GM11168 (cell line): ENCODE data around the gene NUCB2.
"Not testable (repeated sequence)": the region's sequence is repeated elsewhere in the genome, so short reads cannot be mapped to it uniquely, and the experiment has no call there.

ENCODE experiments used
- in situ Hi-C: fragments of 300-500 bp; cut with MboI; formaldehyde crosslinking; loops from one replicate; pipeline ENCODE4 v1.12.0; 2022; ENCODE audit warnings: low sequenced_read_pairs; ENCODE audit not compliant: unreplicated experiment

Gene NUCB2

DNA sequence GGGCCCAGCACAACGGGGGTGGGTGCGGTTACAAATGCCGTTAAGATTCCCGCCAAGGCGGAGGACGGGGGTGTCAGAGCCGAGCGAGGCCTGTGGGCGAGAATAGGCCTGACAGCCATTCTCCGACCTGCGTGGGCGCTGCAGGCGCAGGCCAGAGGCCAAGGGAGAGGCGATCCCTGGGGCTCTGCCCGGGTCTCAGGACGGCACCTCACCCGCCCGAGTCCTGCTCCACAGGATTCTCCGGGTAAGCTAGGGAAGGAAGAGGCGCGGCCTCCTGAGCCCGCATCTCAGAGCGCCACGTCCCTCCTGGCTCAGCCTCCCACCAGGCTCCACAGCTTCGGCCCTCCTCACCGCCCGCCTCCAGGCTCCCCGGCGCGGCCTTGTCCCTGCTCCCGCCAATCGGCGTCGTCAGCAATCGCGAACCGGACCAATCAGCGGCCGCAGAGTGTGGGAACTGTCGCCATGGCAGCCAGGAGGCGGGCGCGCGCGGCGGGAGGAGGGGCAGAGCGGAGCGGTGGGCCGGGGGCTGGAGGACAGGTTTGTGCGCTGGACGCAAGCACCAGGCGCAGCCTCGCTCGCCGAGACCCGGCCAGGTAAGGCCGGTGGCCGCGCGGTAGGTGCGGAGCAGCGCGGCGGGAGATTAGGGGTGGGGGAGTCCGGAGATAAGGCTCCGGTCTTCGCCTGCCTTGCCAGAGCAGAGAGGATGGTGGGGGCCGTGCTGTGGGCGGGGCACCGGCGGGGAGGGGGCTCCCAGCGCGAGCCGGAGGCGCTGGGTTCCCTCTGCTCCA is at the start of gene NUCB2:
Gene NUCB2 (plus strand): TSS at position 504 of the 788 bp plus-strand sequence. CDS start 18,585 bp downstream, outside the sequence.
- in situ Hi-C loops, result no loop called here

DNA sequence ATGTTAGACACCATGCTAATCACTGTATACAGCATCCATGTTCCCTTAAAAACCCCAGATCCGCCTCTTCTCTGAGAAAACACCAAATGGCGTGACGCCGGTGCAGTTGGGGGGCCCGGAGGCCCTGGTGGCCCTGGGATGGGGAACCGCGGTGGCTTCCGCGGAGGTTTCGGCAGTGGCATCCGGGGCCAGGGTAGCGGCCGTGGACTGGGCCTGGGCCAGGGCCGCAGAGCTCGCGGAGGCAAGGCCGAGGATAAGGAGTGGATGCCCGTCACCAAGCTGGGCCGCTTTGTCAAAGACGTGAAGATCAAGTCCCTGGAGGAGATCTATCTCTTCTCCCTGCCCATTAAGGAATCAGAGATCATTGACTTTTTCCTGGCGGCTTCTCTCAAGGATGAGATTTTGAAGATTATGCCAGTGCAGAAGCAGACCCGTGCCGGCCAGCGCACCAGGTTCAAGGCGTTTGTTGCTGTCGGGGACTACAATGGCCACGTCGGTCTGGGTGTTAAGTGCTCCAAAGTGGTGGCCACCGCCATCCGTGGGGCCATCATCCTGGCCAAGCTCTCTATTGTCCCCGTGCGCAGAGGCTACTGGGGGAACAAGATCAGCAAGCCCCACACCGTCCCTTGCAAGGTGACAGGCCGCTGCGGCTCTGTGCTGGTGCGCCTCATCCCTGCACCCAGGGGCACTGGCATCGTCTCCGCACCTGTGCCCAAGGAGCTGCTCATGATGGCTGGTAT is 48.2 kb upstream of the NUCB2 start:
- in situ Hi-C loops, result loop anchor here (10.0 kb wide), 1 partner anchor 276 kb away; no protein-coding TSS in a partner anchor

DNA sequence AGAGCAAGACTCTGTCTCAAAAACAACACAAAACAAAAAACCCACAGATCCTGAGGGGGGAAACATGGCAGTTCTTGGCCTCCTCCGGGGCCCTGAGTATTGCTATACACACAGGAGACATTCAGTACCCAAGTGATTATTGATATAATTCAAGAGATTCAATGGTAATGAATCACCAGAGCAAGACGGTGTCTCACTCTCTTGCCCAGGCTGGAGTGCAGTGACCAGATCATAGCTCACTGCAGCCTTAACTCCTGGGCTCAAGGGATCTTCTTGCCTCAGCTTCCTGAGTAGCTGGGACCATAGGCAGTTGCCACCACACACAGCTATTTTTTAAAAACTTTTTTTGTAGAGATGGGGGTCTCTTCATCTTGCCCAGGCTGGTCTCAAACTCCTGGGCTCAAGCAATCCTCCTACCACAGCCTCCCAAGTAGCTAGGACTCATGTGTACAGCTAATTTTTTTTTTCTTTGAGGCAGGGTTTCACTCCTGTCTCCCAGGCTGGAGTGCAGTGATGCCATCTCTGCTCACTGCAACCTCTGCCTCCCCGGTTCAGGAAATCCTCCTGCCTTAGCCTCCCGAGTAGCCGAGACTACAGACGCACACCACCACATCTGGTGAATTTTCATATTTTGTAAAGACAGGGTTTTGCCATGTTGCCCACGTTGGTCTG is 46.9 kb upstream of the NUCB2 start:
- in situ Hi-C loops, result loop anchor here (5.0 to 10.0 kb wide), 2 partner anchors 68 to 275 kb away; no protein-coding TSS in a partner anchor

DNA sequence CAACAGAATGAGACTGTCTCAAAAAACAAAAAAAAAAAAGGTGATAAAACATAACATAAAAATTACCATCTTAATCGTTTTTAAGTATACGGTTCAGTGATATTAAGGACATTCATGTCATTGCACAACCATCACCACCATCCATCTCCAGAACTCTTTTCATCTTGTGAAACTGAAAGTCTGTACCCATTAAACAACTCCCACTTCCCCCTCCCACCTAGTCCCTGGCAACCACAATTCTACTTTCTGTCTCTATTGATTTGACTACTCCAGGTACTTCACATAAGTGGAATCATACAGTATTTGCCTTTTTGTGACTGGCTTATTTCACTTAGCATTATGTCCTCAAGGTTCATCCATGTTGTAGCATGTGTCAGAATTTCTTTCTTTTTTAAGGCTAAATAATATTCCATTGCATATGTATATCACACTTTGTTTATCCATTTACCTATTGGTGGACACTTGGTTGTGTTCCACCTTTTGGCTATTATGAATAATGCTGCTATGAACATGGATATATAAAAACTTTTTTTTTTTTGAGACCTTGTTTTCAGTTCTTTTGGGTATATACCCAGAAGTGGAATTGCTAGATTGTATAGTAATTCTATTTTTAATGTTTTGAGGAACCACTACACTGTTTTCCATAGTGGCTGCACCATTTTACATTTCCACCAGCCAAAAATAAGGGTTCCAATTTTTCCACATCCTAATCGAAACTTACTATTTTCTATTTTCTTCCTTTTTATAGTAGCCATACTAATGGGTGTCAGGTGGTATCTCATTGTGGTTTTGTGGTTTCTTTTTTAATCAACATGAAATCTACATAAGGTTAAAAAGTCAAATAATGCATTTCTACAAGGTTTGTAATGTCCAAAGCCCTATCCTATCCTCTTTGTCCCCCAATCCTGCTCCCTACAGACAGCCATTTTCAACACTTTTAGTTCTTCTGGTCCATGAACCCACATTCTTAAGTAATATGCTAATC is 45.4 kb upstream of the NUCB2 start:
- in situ Hi-C loops, result loop anchor here (5.0 kb wide), 1 partner anchor 66 kb away; no protein-coding TSS in a partner anchor

DNA sequence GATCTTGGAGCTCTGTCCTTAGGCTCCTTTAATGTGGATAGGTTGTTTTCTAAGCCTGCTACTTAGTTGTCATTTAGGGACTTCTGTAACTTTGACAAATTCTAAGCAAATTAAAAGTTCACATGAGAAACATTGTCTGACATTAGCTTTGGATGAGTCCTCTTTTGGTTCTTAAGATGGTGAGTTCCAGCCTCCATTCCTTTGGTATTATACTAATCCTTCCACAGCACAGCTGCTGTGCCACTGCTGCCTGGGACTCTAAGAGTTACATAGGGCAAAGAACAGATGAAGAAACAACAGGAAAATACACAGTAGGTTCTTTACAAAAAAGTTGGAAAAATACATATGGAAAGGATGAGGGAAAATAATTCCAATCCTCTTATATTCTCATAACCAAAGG is 43.4 kb upstream of the NUCB2 start:
- in situ Hi-C loops, result loop anchor here (5.0 kb wide), 1 partner anchor 64 kb away; no protein-coding TSS in a partner anchor

DNA sequence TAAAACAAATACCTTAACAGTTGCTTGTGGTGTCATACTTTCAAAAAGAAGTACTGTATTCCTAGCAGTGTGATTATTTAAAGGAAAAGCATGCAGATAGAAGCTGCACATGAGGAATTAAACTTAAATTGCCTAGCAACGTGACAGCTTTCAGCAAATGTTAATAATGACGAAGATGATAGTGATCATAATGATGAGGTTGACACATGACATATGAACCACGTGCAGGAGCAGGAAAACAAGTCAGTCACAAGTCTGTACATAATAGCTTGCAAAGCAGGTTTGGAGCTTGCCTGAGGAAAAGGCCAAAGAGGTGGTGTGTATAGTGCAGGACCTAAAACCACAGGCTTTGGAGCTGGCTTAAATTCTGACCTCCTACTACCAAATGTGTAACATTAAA is 38.2 kb upstream of the NUCB2 start:
- in situ Hi-C loops, result no loop called here

DNA sequence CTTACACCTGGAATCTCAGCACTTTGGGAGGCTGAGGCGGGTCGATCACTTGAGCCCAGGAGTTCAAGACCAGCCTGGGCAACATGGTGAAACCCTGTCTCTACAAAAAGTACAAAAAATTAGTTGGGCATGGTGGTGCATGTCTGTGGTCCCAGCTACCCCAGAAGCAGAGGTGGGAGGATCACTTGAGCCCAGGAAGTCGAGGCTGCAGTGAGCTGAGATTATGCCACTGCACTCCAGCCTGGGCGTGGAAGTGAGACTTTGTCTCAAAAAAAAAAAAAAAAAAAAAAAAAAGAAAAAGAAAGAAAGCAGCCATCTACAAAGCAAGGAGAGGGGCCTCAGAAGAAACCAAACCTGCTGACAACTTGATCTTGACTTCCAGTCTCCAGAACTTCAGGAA is 36.6 kb upstream of the NUCB2 start:
- in situ Hi-C loops, result not testable (repeated sequence)

DNA sequence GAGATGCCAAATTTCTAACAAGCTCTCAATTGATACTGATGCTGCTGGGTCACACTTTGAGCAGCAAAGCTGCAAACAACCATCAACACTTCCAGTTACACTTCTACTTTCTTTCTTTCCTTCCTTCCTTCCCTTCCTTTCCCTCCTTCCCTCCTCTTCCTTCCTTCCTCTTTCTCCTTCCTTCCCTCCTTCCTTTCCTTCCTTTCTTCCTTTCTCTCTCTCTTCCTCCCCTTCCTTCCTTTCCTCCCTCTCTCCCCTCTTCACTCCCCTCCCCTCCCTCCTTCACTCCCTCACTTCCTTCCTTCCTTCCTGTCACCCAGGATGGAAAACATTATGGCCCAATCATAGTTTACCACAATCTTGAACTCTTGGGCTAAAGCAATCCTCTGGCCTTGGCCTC is 35.8 kb upstream of the NUCB2 start:
- in situ Hi-C loops, result no loop called here

DNA sequence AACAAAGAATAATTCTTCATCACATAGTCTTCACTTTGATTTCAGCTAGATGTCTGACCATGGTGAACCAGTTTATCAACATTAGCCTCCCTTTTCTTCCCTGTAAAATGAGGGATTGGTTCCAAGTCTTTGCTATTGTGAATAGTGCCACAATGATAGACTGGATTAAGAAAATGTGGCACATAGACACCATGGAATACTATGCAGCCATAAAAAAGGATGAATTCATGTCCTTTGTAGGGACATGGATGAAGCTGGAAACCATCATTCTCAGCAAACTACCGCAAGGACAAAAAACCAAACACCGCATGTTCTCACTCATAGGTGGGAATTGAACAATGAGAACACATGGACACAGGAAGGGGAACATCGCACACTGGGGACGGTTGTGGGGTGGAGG is 33.6 kb upstream of the NUCB2 start:
- in situ Hi-C loops, result not testable (repeated sequence)

DNA sequence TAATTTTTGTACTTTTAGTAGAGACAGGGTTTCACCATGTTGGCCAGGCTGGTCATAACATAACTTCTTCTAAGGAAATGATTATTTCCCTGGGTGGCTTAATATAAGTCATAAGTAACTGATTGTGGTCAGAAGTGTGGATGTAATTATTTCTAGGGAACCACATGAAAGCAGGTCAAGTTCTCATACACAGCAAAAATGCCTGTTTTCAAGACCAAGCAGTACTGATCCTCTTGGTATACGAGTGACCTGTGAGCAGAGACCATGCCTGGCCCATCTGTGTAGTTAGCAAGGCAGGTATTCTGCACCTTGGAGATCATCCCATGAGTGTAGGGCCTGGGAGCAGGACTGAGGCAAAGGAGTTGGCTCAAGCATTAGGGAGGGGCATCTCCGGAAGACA is 32.5 kb upstream of the NUCB2 start:
- in situ Hi-C loops, result no loop called here

DNA sequence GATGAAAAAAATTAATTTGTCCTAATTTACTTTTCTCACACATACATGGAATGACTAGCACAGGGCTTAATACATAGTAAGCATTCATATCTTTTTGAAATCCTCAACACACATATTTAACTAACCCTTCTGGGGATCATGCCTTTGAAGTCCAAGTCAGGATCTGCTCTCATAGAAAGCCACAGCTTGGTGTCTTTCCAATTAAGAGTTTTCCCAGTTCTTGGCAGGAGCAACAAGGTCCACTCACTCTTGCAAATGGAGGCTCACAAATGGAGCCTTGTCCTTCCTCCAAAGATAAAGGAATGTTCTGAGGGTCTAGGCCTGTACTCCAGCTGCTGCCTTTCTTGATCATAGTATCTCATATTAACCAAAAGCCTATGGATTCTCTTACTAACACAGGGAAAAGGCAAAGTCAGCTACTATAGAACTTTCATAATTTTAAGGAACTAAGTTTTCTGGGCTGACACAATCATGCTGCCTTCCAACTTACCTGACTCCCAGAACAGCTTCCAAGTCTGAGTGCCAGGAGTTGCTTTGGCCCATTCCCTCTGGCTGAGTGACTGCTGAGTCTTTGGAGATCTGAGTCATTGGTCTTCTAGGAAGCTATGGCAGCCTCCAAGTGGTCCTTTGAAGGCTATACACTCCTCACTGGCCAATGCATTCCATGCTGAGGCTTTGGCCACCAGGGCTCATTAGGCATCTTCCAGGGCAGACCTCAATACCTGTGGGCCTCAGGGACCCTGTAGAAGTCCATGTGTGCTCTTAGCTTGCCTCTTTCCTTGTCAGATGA is 25.8 kb upstream of the NUCB2 start:
- in situ Hi-C loops, result no loop called here

DNA sequence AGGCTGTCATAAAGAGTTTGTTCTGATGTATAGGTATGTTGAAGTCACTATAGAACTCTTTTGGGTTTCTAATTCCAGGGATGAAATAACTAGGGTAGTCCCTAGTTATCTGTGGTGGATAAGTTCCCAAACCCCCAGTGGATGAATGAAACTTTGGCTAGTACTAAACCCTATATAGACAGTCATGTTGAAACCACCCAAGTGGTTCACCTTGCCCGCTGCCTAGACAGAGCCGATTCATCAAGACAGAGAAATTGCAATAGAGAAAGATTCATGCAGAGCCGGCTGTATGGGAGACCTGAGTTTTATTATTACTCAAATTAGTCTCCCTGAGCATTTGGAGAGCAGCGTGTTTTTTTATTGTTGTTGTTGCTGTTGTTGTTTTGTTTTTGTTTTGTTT is 23.8 kb upstream of the NUCB2 start:
- in situ Hi-C loops, result no loop called here

DNA sequence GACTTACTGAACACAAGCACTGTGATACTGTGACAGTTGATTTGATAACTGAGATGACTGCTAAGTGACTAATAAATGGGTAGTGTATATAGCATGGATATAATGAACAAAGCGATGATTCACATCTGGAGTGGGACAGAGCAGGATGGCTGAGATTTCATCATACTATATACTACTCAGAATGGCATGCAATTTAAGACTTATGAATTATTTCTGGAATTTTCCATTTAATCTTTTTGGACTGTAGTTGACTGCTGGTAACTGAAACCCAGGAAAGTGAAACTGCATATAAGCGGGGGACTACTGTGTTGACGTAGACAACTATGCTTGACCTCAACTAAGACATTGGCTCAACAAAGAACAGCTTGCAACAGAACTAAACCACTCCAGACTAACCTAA is 20.0 kb upstream of the NUCB2 start:
- in situ Hi-C loops, result no loop called here

DNA sequence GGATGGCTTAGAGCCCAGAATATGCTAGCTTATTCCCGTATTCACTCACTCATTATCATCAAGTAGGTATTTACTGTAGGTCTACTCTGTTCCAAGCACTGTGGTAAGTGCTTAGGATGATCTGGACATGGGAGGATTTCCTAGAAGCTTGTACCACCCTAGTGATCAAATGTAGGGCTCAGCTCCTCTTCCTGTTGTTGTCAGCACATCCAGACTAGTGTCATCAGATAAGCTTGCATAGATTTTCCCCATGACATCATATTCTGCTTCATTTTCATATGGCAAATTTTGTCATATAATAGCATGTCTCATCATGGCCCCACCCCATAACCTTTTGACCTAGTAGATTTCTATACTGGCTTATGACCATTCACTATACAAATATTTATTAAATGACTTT is 19.3 kb upstream of the NUCB2 start:
- in situ Hi-C loops, result no loop called here

DNA sequence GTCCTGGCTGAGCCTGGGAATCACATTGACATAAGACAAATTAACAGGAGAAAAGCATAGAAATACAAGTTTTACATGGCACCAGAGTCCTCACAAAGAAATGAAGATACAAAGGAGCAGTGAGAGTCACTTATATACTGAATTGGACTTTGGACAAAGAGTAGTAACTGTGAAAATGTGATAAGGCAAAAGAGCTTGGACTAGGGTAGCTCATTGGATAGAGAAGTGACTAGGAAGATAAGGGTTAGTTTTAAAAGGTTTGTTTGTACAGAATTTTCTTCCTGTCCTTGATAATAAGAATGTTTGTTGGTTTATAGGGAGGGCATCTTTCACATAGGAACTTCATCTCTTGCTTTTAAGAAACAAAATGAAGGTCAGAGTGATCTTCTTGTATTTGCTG is 17.9 kb upstream of the NUCB2 start:
- in situ Hi-C loops, result no loop called here

DNA sequence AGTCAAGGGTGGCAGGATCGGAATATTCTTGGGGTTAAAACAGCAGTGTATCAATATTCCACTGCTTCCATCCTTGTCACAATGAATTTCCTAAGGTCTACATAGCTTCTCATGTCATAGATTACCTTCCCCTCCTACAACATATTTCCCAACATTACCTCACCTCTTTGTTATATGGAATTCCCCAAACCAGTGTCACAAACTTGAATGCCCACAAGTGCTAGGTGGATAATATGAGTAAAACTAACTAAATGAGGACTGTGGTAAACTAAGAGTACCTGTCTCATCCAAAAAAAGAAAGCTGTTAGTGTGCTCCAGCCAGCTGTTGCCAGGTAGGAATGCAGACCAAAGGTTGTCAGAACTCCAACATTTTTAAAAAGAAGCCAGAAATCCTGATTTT is 17.0 kb upstream of the NUCB2 start:
- in situ Hi-C loops, result no loop called here

DNA sequence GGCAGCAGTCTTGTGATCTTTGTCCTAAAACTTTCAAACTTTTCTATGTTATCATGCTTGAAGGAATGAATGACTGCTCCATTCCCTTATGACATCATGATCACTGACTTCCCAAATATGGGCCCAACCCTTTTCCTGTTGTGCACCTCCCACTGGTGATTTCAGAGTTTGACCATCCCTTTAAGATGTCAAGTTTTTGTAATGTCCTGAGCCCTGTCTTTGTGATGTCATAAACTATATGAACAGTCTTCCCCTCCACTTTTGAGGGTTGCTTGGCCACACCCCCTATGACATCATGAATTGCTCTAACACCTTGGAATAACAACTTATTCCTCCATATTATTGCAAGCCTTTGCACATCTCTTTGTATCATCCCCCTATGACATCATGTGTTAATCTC is 16.5 kb upstream of the NUCB2 start:
- in situ Hi-C loops, result no loop called here

DNA sequence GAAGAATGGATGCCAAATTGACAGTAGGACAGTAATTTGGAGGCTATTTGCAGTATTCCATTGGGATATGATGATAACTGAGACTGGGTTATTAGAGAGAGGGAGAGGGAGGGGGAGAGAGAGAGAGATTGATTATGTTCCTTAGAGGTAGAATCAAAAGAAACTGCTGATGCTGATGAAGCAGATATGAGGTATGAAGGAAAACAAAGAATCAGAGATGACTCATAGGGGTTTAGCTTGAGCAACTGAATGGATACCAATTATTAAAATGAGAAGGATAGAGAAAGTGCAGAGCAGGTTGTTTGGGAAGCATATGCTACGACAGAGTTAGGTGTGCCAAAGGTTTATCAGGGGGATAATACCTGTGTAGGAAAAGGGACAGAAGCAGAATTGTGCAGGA is 12.8 kb upstream of the NUCB2 start:
- in situ Hi-C loops, result no loop called here

DNA sequence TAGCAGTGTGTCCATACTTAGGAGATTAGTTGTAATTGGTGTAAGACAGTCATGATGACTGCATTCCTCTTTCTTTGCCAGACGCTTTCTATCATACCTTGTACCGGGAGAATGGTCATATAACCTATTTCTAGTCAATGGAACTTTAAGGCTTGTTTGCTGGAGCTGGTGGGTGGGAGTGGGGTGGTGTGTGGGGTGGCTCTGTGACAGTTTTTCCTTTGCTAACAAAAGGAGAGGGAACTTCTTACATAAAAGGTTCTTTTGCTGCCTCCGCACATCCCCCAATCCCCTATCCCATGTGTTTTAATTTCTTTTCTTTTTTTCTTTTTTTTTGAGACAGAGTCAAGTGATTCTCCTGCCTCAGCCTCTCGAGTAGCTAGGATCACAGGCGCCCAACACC is 9.8 kb upstream of the NUCB2 start:
- in situ Hi-C loops, result no loop called here
